ENCODE measurements around the gene MDP1.

DNA sequence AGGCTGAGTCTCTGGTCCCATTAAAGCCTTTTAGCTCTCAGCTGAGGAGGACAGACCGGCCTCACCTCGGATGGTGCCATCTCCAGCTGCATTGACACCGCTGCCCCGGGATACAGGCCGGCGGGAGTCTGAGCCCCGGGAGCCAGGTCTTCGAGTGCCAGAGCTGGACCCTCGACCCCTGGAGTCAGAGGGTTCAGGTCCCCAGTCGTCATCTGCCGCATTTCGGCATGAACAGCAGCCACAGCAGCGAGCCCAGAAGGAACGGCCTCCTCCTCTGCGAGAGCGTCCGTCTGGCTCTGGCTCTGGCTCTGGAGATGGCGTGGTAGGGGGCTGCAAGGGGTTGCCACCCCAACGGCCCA is 46.1 kb upstream of the MDP1 start:
- TF ChIP-seq, protein P1, sequence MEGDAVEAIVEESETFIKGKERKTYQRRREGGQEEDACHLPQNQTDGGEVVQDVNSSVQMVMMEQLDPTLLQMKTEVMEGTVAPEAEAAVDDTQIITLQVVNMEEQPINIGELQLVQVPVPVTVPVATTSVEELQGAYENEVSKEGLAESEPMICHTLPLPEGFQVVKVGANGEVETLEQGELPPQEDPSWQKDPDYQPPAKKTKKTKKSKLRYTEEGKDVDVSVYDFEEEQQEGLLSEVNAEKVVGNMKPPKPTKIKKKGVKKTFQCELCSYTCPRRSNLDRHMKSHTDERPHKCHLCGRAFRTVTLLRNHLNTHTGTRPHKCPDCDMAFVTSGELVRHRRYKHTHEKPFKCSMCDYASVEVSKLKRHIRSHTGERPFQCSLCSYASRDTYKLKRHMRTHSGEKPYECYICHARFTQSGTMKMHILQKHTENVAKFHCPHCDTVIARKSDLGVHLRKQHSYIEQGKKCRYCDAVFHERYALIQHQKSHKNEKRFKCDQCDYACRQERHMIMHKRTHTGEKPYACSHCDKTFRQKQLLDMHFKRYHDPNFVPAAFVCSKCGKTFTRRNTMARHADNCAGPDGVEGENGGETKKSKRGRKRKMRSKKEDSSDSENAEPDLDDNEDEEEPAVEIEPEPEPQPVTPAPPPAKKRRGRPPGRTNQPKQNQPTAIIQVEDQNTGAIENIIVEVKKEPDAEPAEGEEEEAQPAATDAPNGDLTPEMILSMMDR (conservative IDR thresholded peaks at IDR 0.05; ENCODE audit: low read length), result no peak
- no peak for TF ChIP-seq EZH2phosphoT487 (IDR thresholded peaks at IDR 0.05; ENCODE audit: borderline replicate concordance, low read depth, low read length)

Measured in OCI-LY7 (cell line).